SHP77 (cell line): Measurements from ENCODE around the gene DSCAM.
A peak's percentile ranks its signal among the peaks of the same experiment; 100 is the strongest.
"Not testable (repeated sequence)": the region's sequence is repeated elsewhere in the genome, so short reads cannot be mapped to it uniquely, and the experiment has no call there.

Source experiments
- DNase-seq, 2 experiments: peaks; one replicate each; lab custom pipeline; 2025; lab: John Stamatoyannopoulos, UW

DSCAM gene

GRCh38 chr21:40452548-40452947 is 394.4 kb downstream of the DSCAM start:
- no peak for DNase-seq

- DNase-seq: no peak
Observed at GRCh38 chr21:40447016-40447415, 399.9 kb downstream of the DSCAM start.

GRCh38 chr21:40445349-40445921 is 401.5 kb downstream of the DSCAM start:
- no peak for DNase-seq

- not testable (repeated sequence) for DNase-seq
Observed at GRCh38 chr21:40439581-40439980, 407.4 kb downstream of the DSCAM start.

- no peak for DNase-seq
Observed at GRCh38 chr21:40438616-40439015, 408.3 kb downstream of the DSCAM start.

GRCh38 chr21:40436261-40436660 is 410.7 kb downstream of the DSCAM start:
- no peak for DNase-seq

- no peak for DNase-seq
Observed at GRCh38 chr21:40433538-40433937, 413.4 kb downstream of the DSCAM start.

GRCh38 chr21:40425981-40426380 is 421.0 kb downstream of the DSCAM start:
- DNase-seq: no peak

GRCh38 chr21:40422896-40423635 is 423.9 kb downstream of the DSCAM start:
- DNase-seq: peak in 1 of 2 experiments; percentile 5

GRCh38 chr21:40421121-40421520 is 425.8 kb downstream of the DSCAM start:
- DNase-seq: no peak

- DNase-seq: no peak
Observed at GRCh38 chr21:40416572-40416971, 430.4 kb downstream of the DSCAM start.

- DNase-seq: no peak
Observed at GRCh38 chr21:40408561-40408960, 438.4 kb downstream of the DSCAM start.

- peak in 1 of 2 experiments; percentile 13 for DNase-seq
Observed at GRCh38 chr21:40404396-40404800, 442.6 kb downstream of the DSCAM start.

GRCh38 chr21:40402884-40403582 is 443.9 kb downstream of the DSCAM start:
- no peak for DNase-seq

GRCh38 chr21:40395732-40396131 is 451.2 kb downstream of the DSCAM start:
- no peak for DNase-seq

GRCh38 chr21:40393066-40393465 is 453.9 kb downstream of the DSCAM start:
- DNase-seq: no peak

- no peak for DNase-seq
Observed at GRCh38 chr21:40388046-40388445, 458.9 kb downstream of the DSCAM start.

GRCh38 chr21:40386981-40387747 is 459.8 kb downstream of the DSCAM start:
- DNase-seq: no peak

- DNase-seq: peak; percentile 2 to 59
Observed at GRCh38 chr21:40386294-40386911, 460.6 kb downstream of the DSCAM start.

- no peak for DNase-seq
Observed at GRCh38 chr21:40385883-40386282, 461.1 kb downstream of the DSCAM start.

- no peak for DNase-seq
Observed at GRCh38 chr21:40383951-40384350, 463.0 kb downstream of the DSCAM start.

GRCh38 chr21:40381111-40381510 is 465.8 kb downstream of the DSCAM start:
- no peak for DNase-seq
